Esophagus squamous epithelium (tissue), 5 donors: ENCODE measurements around the gene RAET1L. TPM values are rescaled to one million over a fixed set of nuclear protein-coding genes. Genes with fewer than 3 reads are reported as not detected.
A peak's percentile ranks its signal among the peaks of the same experiment; 100 is the strongest.

Experiments
- DNase-seq: peaks from one replicate; lab custom pipeline; 2025; lab: John Stamatoyannopoulos, UW
- H3K27ac ChIP-seq, 4 donors: fragments of 200-600 bp; sonication (generic); one replicate each; pipeline ENCODE4 v1.5.1; 2016 to 2019; ENCODE audit warnings: mild to moderate bottlenecking in 1 of 4
- H3K27me3 ChIP-seq, 4 donors: fragments of 200-600 bp; sonication (generic); 1 replicate in 3 of 4; 2 replicates in 1 of 4; pipeline versions ENCODE4 v1.5.1 to v1.6.0; 2017 to 2021; ENCODE audit warnings: antibody characterized with exemption in 1 of 4
- H3K36me3 ChIP-seq, 3 donors: fragments of 200-600 bp; sonication (generic); one replicate each; pipeline ENCODE4 v1.5.1; 2016 to 2019
- H3K4me1 ChIP-seq, 3 donors: fragments of 200-600 bp; sonication (generic); one replicate each; pipeline ENCODE4 v1.5.1; 2017 to 2019
- H3K4me3 ChIP-seq, 4 donors: fragments of 200-600 bp; sonication (generic); 1 replicate in 3 of 4; 2 replicates in 1 of 4; pipeline ENCODE4 v1.5.1; 2016 to 2019; ENCODE audit warnings: mild to moderate bottlenecking in 2 of 4, moderate library complexity in 1 of 4
- H3K9me3 ChIP-seq, 3 donors: fragments of 200-600 bp; sonication (generic); one replicate each; pipeline ENCODE4 v1.5.1; 2016 to 2019
- POLR2A ChIP-seq, 4 donors: fragments of 450-650 bp; IDR thresholded peaks; one replicate each; pipeline ENCODE4 v1.6.1; 2017; ENCODE audit warnings: antibody characterized with exemption in 4 of 4, mild to moderate bottlenecking in 4 of 4, moderate library complexity in 3 of 4
- WGBS, 2 donors: methylation state at CpG; one replicate each; pipeline ENCODE4 v1.1.5; 2018; 5-methylcytosine and 5-hydroxymethylcytosine counted together
- intact Hi-C: fragments of 100-400 bp; cut with DNase I; formaldehyde crosslinking; loops from one replicate; pipeline ENCODE4 v1.15.0; 2022
- total RNA-seq, 4 donors: library from RNA; depleted of rRNA; stranded (reverse); fragments of >200 nt; gene quantifications; one replicate each; pipeline ENCODE4 v1.1.0, GENCODE V29; 2016
- TF ChIP-seq, protein P1 (sequence below), 6 experiments: fragments of 450-650 bp in 4 of 6; fragments of 200-600 bp in 2 of 6; sonication (generic) in 2 of 6; IDR thresholded peaks; one replicate each; pipeline ENCODE4 v1.5.1; 2016 to 2019; ENCODE audit warnings: antibody characterized with exemption in 6 of 6, mild to moderate bottlenecking in 4 of 6, moderate library complexity in 4 of 6
- donor health status: DM: yes; HTN: yes; CAD: no.

The RAET1L gene
- total RNA-seq, 4 donors from 2014 or later, result 14.5 to 99.5 (median 62.5) TPM

DNA sequence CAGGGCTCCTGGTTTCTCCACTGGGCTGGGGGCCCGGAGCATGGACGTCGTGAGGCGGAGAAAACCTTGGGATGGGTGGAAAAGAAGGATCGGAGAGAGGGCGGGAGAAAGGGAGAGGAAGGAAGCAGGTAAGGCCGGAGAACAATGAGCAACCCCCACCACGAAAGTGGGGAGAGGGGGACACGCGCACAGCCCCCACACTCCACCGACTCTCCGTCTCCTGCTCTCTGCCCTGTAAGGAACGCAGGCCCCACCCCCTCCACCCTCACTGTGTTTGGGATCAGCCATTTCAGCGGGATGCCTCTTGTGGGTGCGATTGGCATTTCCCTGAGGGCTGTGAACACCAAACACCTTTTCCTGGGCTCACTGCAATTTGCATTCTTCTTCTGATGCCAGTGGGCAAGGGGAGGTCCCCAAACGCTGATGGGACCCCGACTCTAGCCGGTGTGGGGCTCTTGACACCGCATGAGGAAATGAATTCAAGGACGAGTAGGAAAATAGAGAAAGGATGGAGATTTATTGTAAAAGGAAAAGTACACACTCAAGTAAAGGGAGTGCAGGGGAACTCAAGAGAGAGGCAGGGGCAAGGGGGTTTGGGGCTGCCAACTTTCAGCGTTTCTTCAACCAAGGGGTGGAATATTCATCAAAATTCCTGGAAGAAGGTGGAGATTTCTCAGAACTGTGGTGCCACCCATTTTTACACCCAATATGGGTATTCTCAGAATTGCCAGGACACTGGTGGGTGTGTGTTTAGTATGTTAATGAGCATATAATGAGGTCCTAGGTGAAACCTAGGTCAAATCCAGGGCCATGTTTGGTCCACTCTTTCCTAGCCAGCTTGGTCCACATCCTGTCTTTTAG lies 13.1 kb upstream of the RAET1L start:
- TF ChIP-seq, protein P1, sequence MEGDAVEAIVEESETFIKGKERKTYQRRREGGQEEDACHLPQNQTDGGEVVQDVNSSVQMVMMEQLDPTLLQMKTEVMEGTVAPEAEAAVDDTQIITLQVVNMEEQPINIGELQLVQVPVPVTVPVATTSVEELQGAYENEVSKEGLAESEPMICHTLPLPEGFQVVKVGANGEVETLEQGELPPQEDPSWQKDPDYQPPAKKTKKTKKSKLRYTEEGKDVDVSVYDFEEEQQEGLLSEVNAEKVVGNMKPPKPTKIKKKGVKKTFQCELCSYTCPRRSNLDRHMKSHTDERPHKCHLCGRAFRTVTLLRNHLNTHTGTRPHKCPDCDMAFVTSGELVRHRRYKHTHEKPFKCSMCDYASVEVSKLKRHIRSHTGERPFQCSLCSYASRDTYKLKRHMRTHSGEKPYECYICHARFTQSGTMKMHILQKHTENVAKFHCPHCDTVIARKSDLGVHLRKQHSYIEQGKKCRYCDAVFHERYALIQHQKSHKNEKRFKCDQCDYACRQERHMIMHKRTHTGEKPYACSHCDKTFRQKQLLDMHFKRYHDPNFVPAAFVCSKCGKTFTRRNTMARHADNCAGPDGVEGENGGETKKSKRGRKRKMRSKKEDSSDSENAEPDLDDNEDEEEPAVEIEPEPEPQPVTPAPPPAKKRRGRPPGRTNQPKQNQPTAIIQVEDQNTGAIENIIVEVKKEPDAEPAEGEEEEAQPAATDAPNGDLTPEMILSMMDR (IDR thresholded peaks at IDR 0.05), result peak in 1 of 6 experiments; percentile 25
- TF ChIP-seq POLR2A (IDR thresholded peaks at IDR 0.05), result no peak
- peaks cover 10 to 15% (median 13%) of the 10 kb centered on the region in 3 donors for H3K4me1 ChIP-seq
- peaks cover 13 to 91% (median 23%) of the 10 kb centered on the region in 4 donors for H3K27me3 ChIP-seq
- DNase-seq, result no peak
- H3K9me3 ChIP-seq, result no peaks in the 10 kb centered on the region
- no peak overlapping the region for H3K27ac ChIP-seq
- H3K4me3 ChIP-seq, result peak overlapping the region in 3 of 4 donors; percentile 3 to 56 (median 24)
- intact Hi-C loops, result no loop called here
- H3K36me3 ChIP-seq, result no peaks in the 10 kb centered on the region
- 8 to 19% methylated on average over 16 to 19 of the region's 21 CpGs for WGBS, 2 donors

- peak overlapping the region in 3 of 4 donors; percentile 3 to 56 (median 24) for H3K4me3 ChIP-seq
- no peaks in the 10 kb centered on the region for H3K36me3 ChIP-seq
- no peaks in the 10 kb centered on the region for H3K9me3 ChIP-seq
- peaks cover 13 to 86% (median 23%) of the 10 kb centered on the region in 4 donors for H3K27me3 ChIP-seq
- H3K27ac ChIP-seq, result no peak overlapping the region
- peaks cover 10 to 15% (median 13%) of the 10 kb centered on the region in 3 donors for H3K4me1 ChIP-seq
- intact Hi-C loops, result no loop called here
- 7 to 10% methylated on average over 8 to 11 of the region's 55 CpGs for WGBS, 2 donors
- TF ChIP-seq, protein P1 (IDR thresholded peaks at IDR 0.05), result no peak
- TF ChIP-seq POLR2A (IDR thresholded peaks at IDR 0.05), result no peak
- no peak for DNase-seq
These were observed 12.3 kb upstream of the RAET1L start for GRCh38 chr6:150037526-150038201.

DNA sequence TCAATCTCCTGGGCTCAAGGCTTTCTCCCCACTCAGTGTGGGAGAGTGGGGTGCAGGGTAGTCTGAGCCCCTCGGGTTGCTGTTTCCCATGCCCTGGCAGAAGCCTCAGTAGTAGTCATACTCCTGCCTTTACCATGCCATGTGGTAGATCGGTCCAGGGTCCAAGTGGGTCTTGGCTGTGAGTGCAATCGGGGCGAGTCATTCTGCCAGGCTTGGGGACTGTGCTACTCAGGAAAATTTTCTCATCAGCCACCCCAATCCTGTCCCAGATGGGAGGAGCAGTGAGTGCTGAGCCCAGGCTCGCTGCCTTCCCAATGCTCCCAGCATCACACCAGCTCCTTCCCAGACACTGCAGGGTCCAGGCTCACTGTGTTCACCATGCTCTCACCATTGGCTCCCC lies 10.7 kb upstream of the RAET1L start:
- 74 to 80% methylated on average over 2 to 5 of the region's 5 CpGs for WGBS, 2 donors

DNA sequence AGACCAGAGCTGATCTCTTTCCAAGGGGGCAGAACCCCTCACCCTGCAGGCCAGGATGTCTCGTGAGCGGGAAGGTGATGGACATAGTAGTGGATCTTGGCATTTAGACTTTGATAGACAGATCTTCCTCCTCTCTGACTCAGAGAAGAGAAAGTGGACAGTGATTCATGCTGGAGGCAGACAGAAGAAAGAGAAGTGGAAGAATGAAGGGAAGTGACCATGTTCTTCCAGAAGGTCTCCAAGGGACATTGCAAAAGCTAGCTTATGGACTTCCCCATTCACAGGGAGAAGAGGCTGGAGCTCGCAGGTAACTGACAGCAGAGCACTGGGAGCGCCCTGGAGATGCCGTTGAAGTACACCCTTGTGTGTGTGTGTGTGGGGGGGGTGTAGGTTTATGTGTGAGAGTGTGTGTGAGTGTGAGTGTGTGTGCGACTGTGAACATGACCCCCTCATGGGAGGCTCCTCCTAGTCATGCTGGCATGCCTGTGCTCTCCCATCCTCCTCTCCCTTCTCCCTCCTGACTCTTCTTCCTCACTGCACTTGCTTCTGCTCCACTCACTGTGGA lies 8.0 kb upstream of the RAET1L start:
- DNase-seq, result no peak
- Histone ChIP-seq H3K4me3 (no peak overlapping the region), H3K36me3 (no peaks in the 10 kb centered on the region), H3K27ac (no peak overlapping the region), H3K4me1 (peaks cover 10 to 21% (median 11%) of the 10 kb centered on the region in 3 donors), H3K9me3 (no peaks in the 10 kb centered on the region), H3K27me3 (peaks cover 11 to 52% (median 14%) of the 10 kb centered on the region in 4 donors)
- 84 to 90% methylated on average over 6 of the region's 6 CpGs for WGBS, 2 donors
- intact Hi-C loops, result no loop called here
- TF ChIP-seq, protein P1 (IDR thresholded peaks at IDR 0.05), result no peak
- TF ChIP-seq POLR2A (IDR thresholded peaks at IDR 0.05), result no peak

More for the DNA sequence above, 10.7 kb upstream of the RAET1L start:
- Histone ChIP-seq H3K27me3 (peaks cover 13 to 74% (median 23%) of the 10 kb centered on the region in 4 donors), H3K36me3 (no peaks in the 10 kb centered on the region), H3K9me3 (no peaks in the 10 kb centered on the region), H3K27ac (no peak overlapping the region), H3K4me1 (peaks cover 10 to 15% (median 13%) of the 10 kb centered on the region in 3 donors), H3K4me3 (no peak overlapping the region)
- no peak for DNase-seq
- intact Hi-C loops, result no loop called here
- TF ChIP-seq, protein P1 (IDR thresholded peaks at IDR 0.05), result no peak
- no peak for TF ChIP-seq POLR2A (IDR thresholded peaks at IDR 0.05)
